ENCODE results near the gene FAM9A. TPM values are rescaled to one million over a fixed set of nuclear protein-coding genes. Genes with fewer than 3 reads are reported as not detected.

The FAM9A gene
- total and polyA plus RNA-seq, 9 of the 15 experiments (the other 6 are each of a cell fraction or from before 2014, with no cell fraction given): 0.07 TPM; not detected in 8

DNA sequence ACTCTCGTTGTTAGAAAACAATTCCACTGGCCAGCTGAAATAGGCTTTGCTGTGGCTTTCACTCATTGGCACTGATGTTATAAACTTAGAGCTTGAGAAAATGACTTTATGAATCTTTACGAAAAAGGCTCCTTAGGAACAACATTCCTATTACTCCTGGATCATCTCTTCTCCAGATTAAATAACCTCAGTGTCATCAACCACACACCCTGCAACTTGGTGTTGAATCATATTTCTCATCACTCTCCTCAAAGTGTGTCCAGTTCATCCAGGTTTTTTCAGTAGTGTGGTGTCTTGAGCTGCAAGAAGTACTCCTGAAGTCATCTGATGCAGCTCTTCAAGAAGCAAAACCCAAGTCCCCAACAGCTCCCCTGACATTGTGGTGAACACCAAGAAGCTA lies 41.2 kb downstream of the FAM9A start:
- Histone ChIP-seq H3K4me3 (no peak overlapping the region), H3K79me2 (ENCODE audit: control insufficient read depth, insufficient read depth, low read length) (no peaks in the 10 kb centered on the region), H3K4me2 (ENCODE audit: insufficient read depth, low read length) (no peak overlapping the region), H3K27me3 (ENCODE audit: control insufficient read depth in 2 of 2, insufficient read depth in 2 of 2, low read length in 2 of 2) (no peaks in the 10 kb centered on the region), H2AFZ (ENCODE audit: low read depth, low read length) (no peak overlapping the region), H3K4me1 (replicated peaks in 1 of 2; ENCODE audit: control insufficient read depth in 2 of 2, insufficient read depth in 2 of 2, low read length in 2 of 2) (no peaks in the 10 kb centered on the region), H3K9me3 (replicated peaks; ENCODE audit: control insufficient read depth, insufficient read depth, low read depth, low read length) (no peaks in the 10 kb centered on the region), H3K9ac (ENCODE audit: insufficient read depth in 1 of 2, low read depth in 2 of 2, low read length in 2 of 2) (no peak overlapping the region), H3K36me3 (ENCODE audit: control insufficient read depth, insufficient read depth, low read length) (no peaks in the 10 kb centered on the region), H4K20me1 (replicated peaks; ENCODE audit: control insufficient read depth, insufficient read depth, low read length) (no peaks in the 10 kb centered on the region), H3K27ac (ENCODE audit: extremely low read depth, low read depth, low read length) (no peak overlapping the region), H3K9me1 (ENCODE audit: control insufficient read depth, insufficient read depth, low read length) (no peaks in the 10 kb centered on the region)
- DNase-seq (ENCODE audit: extremely low read depth in 1 of 4, low spot score in 3 of 4) (no peak), ATAC-seq (no peak), FAIRE-seq (no peak)
- ChIA-PET CTCF (ENCODE audit: low intra/inter-chr PET ratio) (no interaction called here), POLR2A (no interaction called here)
- intact Hi-C loops (cut with micrococcal nuclease): no loop called here
- 0% methylated on average over 2 of the region's 2 CpGs for whole genome bisulfite sequencing (ENCODE audit: insufficient coverage, low coverage, missing lambda C conversion rate)
- no TSS peak for BruUV-seq (replicated peaks)
- in situ Hi-C loops (cut with MboI): no loop called here
- TF ChIP-seq, protein P1, sequence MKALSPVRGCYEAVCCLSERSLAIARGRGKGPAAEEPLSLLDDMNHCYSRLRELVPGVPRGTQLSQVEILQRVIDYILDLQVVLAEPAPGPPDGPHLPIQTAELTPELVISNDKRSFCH (CRISPR knock-in tag; IDR thresholded peaks at IDR 0.05): no peak
- TF ChIP-seq, protein P1 (tag; IDR thresholded peaks at IDR 0.05): no peak
- TF ChIP-seq, protein P2, sequence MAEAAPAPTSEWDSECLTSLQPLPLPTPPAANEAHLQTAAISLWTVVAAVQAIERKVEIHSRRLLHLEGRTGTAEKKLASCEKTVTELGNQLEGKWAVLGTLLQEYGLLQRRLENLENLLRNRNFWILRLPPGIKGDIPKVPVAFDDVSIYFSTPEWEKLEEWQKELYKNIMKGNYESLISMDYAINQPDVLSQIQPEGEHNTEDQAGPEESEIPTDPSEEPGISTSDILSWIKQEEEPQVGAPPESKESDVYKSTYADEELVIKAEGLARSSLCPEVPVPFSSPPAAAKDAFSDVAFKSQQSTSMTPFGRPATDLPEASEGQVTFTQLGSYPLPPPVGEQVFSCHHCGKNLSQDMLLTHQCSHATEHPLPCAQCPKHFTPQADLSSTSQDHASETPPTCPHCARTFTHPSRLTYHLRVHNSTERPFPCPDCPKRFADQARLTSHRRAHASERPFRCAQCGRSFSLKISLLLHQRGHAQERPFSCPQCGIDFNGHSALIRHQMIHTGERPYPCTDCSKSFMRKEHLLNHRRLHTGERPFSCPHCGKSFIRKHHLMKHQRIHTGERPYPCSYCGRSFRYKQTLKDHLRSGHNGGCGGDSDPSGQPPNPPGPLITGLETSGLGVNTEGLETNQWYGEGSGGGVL (CRISPR knock-in tag; IDR thresholded peaks at IDR 0.05): no peak
- TF ChIP-seq SREBF2 (CRISPR knock-in tag; IDR thresholded peaks at IDR 0.05) (no peak), RHOXF2B (CRISPR knock-in tag; conservative IDR thresholded peaks at IDR 0.05) (no peak), ZSCAN29 (IDR thresholded peaks at IDR 0.05) (no peak), CC2D1A (IDR thresholded peaks at IDR 0.05) (no peak), ZNF431 (CRISPR knock-in tag; IDR thresholded peaks at IDR 0.05) (no peak), TAL1 (IDR thresholded peaks at IDR 0.05) (no peak), GTF2A2 (tag; IDR thresholded peaks at IDR 0.05) (no peak)
- TF ChIP-seq, protein P3, sequence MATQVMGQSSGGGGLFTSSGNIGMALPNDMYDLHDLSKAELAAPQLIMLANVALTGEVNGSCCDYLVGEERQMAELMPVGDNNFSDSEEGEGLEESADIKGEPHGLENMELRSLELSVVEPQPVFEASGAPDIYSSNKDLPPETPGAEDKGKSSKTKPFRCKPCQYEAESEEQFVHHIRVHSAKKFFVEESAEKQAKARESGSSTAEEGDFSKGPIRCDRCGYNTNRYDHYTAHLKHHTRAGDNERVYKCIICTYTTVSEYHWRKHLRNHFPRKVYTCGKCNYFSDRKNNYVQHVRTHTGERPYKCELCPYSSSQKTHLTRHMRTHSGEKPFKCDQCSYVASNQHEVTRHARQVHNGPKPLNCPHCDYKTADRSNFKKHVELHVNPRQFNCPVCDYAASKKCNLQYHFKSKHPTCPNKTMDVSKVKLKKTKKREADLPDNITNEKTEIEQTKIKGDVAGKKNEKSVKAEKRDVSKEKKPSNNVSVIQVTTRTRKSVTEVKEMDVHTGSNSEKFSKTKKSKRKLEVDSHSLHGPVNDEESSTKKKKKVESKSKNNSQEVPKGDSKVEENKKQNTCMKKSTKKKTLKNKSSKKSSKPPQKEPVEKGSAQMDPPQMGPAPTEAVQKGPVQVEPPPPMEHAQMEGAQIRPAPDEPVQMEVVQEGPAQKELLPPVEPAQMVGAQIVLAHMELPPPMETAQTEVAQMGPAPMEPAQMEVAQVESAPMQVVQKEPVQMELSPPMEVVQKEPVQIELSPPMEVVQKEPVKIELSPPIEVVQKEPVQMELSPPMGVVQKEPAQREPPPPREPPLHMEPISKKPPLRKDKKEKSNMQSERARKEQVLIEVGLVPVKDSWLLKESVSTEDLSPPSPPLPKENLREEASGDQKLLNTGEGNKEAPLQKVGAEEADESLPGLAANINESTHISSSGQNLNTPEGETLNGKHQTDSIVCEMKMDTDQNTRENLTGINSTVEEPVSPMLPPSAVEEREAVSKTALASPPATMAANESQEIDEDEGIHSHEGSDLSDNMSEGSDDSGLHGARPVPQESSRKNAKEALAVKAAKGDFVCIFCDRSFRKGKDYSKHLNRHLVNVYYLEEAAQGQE (IDR thresholded peaks at IDR 0.05; ENCODE audit: borderline replicate concordance): no peak
- TF ChIP-seq, protein P3 (CRISPR knock-in tag; IDR thresholded peaks at IDR 0.05; ENCODE audit: low read depth): no peak
- TF ChIP-seq, protein P4, sequence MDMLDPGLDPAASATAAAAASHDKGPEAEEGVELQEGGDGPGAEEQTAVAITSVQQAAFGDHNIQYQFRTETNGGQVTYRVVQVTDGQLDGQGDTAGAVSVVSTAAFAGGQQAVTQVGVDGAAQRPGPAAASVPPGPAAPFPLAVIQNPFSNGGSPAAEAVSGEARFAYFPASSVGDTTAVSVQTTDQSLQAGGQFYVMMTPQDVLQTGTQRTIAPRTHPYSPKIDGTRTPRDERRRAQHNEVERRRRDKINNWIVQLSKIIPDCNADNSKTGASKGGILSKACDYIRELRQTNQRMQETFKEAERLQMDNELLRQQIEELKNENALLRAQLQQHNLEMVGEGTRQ (CRISPR knock-in tag; IDR thresholded peaks at IDR 0.05): no peak

All from K562 (cell line).